GM23338 (cell line): Measurements from ENCODE around the gene L3MBTL4. TPM values are rescaled to one million over a fixed set of nuclear protein-coding genes. Genes with fewer than 3 reads are reported as not detected.

Experiments used
- ATAC-seq: fragments of 200-7000 bp; cut with Tn5 transposase; 3 replicates; pipeline ENCODE4 v1.9.1; 2020
- DNase-seq: peaks from one replicate; pipeline ENCODE4 v3.0.0-alpha.2; 2015; ENCODE audit warnings: low spot score
- H2AFZ ChIP-seq: fragments of 200-600 bp; sonication (generic); 2 replicates; pipeline ENCODE4 v1.8.0; 2016; ENCODE audit warnings: antibody characterized with exemption, mild to moderate bottlenecking, moderate library complexity
- H3F3A ChIP-seq: fragments of 200-600 bp; sonication (generic); replicated peaks from 2 replicates; pipeline ENCODE4 v1.8.0; 2017; ENCODE audit warnings: antibody characterized with exemption, mixed run types, low read depth
- H3K27ac ChIP-seq: fragments of 200-600 bp; sonication (generic); 2 replicates; pipeline ENCODE4 v1.6.1; 2016; ENCODE audit warnings: low read depth
- H3K27me3 ChIP-seq: fragments of 200-600 bp; sonication (generic); 2 replicates; pipeline ENCODE4 v1.8.0; 2016; ENCODE audit warnings: mild to moderate bottlenecking, mixed run types, moderate library complexity; ENCODE audit not compliant: insufficient read depth
- H3K36me3 ChIP-seq: fragments of 200-600 bp; sonication (generic); 2 replicates; pipeline ENCODE4 v1.8.0; 2016; ENCODE audit warnings: mild to moderate bottlenecking; ENCODE audit not compliant: insufficient read depth
- H3K4me1 ChIP-seq: fragments of 200-600 bp; sonication (generic); 2 replicates; pipeline ENCODE4 v1.8.0; 2016; ENCODE audit warnings: mild to moderate bottlenecking, moderate library complexity; ENCODE audit not compliant: insufficient read depth
- H3K4me2 ChIP-seq: fragments of 200-600 bp; sonication (generic); 2 replicates; pipeline ENCODE4 v1.7.1; 2017; ENCODE audit warnings: mixed run types
- H3K4me3 ChIP-seq: fragments of 200-600 bp; sonication (generic); 2 replicates; pipeline ENCODE4 v1.6.1; 2016; ENCODE audit warnings: mixed run types
- H3K79me2 ChIP-seq: fragments of 200-600 bp; sonication (generic); replicated peaks from 2 replicates; pipeline ENCODE4 v1.8.0; 2017; ENCODE audit warnings: mild to moderate bottlenecking; ENCODE audit not compliant: insufficient read depth
- H3K9me2 ChIP-seq: fragments of 200-600 bp; sonication (generic); 2 replicates; pipeline ENCODE4 v1.8.0; 2017; ENCODE audit not compliant: insufficient read depth
- H4K20me1 ChIP-seq: fragments of 200-600 bp; sonication (generic); replicated peaks from 2 replicates; pipeline ENCODE4 v1.8.0; 2017; ENCODE audit warnings: mild to moderate bottlenecking; ENCODE audit not compliant: insufficient read depth
- H3K27ac Mint-ChIP-seq: 2 replicates; pipeline ENCODE4 v1.8.0; 2020; ENCODE audit warnings: inconsistent platforms, mild to moderate bottlenecking, moderate library complexity, mixed read lengths
- H3K27me3 Mint-ChIP-seq: 3 replicates; pipeline ENCODE4 v1.8.0; 2022; ENCODE audit warnings: low read depth, mild to moderate bottlenecking, moderate library complexity, mixed read lengths, inconsistent platforms; ENCODE audit not compliant: insufficient read depth, poor library complexity
- H3K36me3 Mint-ChIP-seq: 3 replicates; pipeline ENCODE4 v1.8.0; 2021; ENCODE audit warnings: low read depth, mild to moderate bottlenecking, inconsistent platforms, moderate library complexity, mixed read lengths
- H3K4me1 Mint-ChIP-seq: 3 replicates; pipeline ENCODE4 v1.8.0; 2020; ENCODE audit warnings: mild to moderate bottlenecking, inconsistent platforms, mixed read lengths
- H3K4me3 Mint-ChIP-seq: 3 replicates; pipeline ENCODE4 v1.8.0; 2021; ENCODE audit warnings: moderate library complexity, mild to moderate bottlenecking, inconsistent platforms, mixed read lengths
- H3K9me3 Mint-ChIP-seq: 3 replicates; pipeline ENCODE4 v1.8.0; 2020; ENCODE audit warnings: moderate library complexity, mild to moderate bottlenecking, inconsistent platforms, mixed read lengths
- CREB1 ChIP-seq: fragments of 250-450 bp; sonication (Bioruptor Pico); IDR thresholded peaks from 2 replicates; pipeline ENCODE4 v1.5.0; 2020; ENCODE audit warnings: low read depth, mild to moderate bottlenecking, moderate library complexity
- CTCF ChIP-seq, 2 experiments: fragments of 200-600 bp in 1 of 2; sonication (generic) in 1 of 2; conservative IDR thresholded peaks; 2 replicates each; pipeline versions ENCODE4 v1.5.1 to v1.6.1; 2016 to 2017; ENCODE audit warnings: antibody characterized with exemption in 2 of 2, low read depth in 2 of 2, mild to moderate bottlenecking in 2 of 2, moderate library complexity in 1 of 2
- ETS1 ChIP-seq: IDR thresholded peaks from 2 replicates; pipeline ENCODE4 v1.6.1; 2016; ENCODE audit warnings: antibody characterized with exemption
- EZH2 ChIP-seq: fragments of 200-600 bp; sonication (generic); IDR thresholded peaks from one replicate; pipeline ENCODE4 v1.8.0; 2017; ENCODE audit warnings: antibody characterized with exemption, mild to moderate bottlenecking, low read depth; ENCODE audit not compliant: unreplicated experiment
- EZH2phosphoT487 ChIP-seq: fragments of 200-600 bp; sonication (generic); IDR thresholded peaks from one replicate; pipeline ENCODE4 v1.8.1; 2018; ENCODE audit warnings: antibody characterized with exemption; ENCODE audit not compliant: unreplicated experiment
- JUNB ChIP-seq: IDR thresholded peaks from one replicate; pipeline ENCODE4 v1.6.1; 2016; ENCODE audit warnings: antibody characterized with exemption; ENCODE audit not compliant: unreplicated experiment
- NANOG ChIP-seq: IDR thresholded peaks from 2 replicates; pipeline ENCODE4 v1.6.1; 2016; ENCODE audit warnings: antibody characterized with exemption, borderline replicate concordance
- POLR2AphosphoS5 ChIP-seq: IDR thresholded peaks from 2 replicates; pipeline ENCODE4 v1.6.1; 2016; ENCODE audit warnings: antibody characterized with exemption, low read depth
- REST ChIP-seq: IDR thresholded peaks from one replicate; pipeline ENCODE4 v1.6.1; 2018; ENCODE audit warnings: antibody characterized with exemption; ENCODE audit not compliant: unreplicated experiment
- STAT1 ChIP-seq: IDR thresholded peaks from one replicate; pipeline ENCODE4 v1.6.1; 2016; ENCODE audit warnings: antibody characterized with exemption; ENCODE audit not compliant: unreplicated experiment
- ZNF114 ChIP-seq: fragments of 250-450 bp; sonication (Bioruptor Pico); IDR thresholded peaks from 2 replicates; pipeline ENCODE4 v1.5.0; 2020; ENCODE audit warnings: mild to moderate bottlenecking, moderate library complexity
- ZNF331 ChIP-seq: fragments of 250-450 bp; sonication (Bioruptor Pico); IDR thresholded peaks from 2 replicates; pipeline ENCODE4 v1.5.0; 2020; ENCODE audit warnings: low read depth, mild to moderate bottlenecking, moderate library complexity
- ZNF462 ChIP-seq: fragments of 250-450 bp; sonication (Bioruptor Pico); IDR thresholded peaks from 2 replicates; pipeline ENCODE4 v1.5.0; 2020; ENCODE audit warnings: mild to moderate bottlenecking, moderate library complexity
- polyA plus RNA-seq: library from polyadenylated mRNA; unstranded; fragments of >200 nt; fragmentation: Nextera tagmentation; extraction: Ambion mirVana; gene quantifications from 2 replicates; pipeline ENCODE4 v1.2.1, GENCODE V29; 2016
- total RNA-seq: library from RNA; depleted of rRNA; stranded (reverse); fragments of >200 nt; shearing (Covaris generic); gene quantifications from 2 replicates; pipeline ENCODE4 v1.2.3, GENCODE V29; 2014

The L3MBTL4 gene
- total and polyA plus RNA-seq, 2 experiments from 2014 or later = 0.48 to 2.8 TPM

DNA sequence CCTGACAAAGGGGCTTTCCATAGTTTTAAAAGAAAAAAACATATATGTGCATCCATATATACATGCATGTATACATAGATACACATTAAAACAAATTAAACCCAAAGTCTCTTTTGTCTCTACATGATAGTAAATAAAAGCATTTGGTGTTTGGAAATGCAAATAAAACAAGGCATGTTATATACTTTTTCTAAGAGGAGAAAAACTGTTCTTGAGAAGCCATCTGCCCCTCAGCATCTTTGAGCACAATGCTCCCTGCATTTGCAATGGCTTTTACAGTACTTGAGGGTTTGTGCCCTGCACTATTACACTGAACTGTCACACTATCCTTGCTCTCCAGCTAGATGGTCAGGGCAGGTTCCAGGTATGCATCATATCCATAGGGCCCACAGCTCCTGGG, 210.2 kb downstream of the L3MBTL4 start:
- Histone ChIP-seq H3K27me3 (no peaks in the 10 kb centered on the region), H3K4me3 (no peak overlapping the region), H3F3A (no peaks in the 10 kb centered on the region), H3K9me2 (peaks cover 3% of the 10 kb centered on the region; the same call in 1 of the 2 replicates), H3K4me1 (no peaks in the 10 kb centered on the region), H3K79me2 (no peaks in the 10 kb centered on the region), H3K36me3 (no peaks in the 10 kb centered on the region), H4K20me1 (no peaks in the 10 kb centered on the region), H3K4me2 (no peak overlapping the region), H2AFZ (no peak overlapping the region), H3K27ac (no peak overlapping the region)
- Mint-ChIP-seq H3K27me3 (no peaks in the 10 kb centered on the region), H3K4me3 (no peak overlapping the region), H3K4me1 (peaks cover 6% of the 10 kb centered on the region), H3K9me3 (no peaks in the 10 kb centered on the region), H3K36me3 (no peaks in the 10 kb centered on the region), H3K27ac (no peak overlapping the region)
- no peak for DNase-seq
- TF ChIP-seq POLR2AphosphoS5 = no peak
- TF ChIP-seq CREB1 = no peak
- TF ChIP-seq ZNF462 (CRISPR knock-in tag) = no peak
- TF ChIP-seq NANOG = no peak
- TF ChIP-seq JUNB = no peak
- TF ChIP-seq STAT1 = no peak
- TF ChIP-seq ZNF114 (CRISPR knock-in tag) = no peak
- no peak for TF ChIP-seq ZNF331 (CRISPR knock-in tag)
- no peak for TF ChIP-seq ETS1
- no peak for TF ChIP-seq EZH2phosphoT487
- no peak for TF ChIP-seq EZH2
- TF ChIP-seq REST = no peak
- no peak for TF ChIP-seq CTCF (conservative IDR thresholded peaks at IDR 0.05; ENCODE audit: low read depth in 2 of 2)
- ATAC-seq = no peak
